Activated CD4-positive, alpha-beta T cell treated with anti-CD3 and anti-CD28 coated beads, Interleukin-2, amount 50 U/mL, for 1 hour (primary cell): ENCODE results near the gene RIPK4.
"Not testable (repeated sequence)": the region's sequence is repeated elsewhere in the genome, so short reads cannot be mapped to it uniquely, and the experiment has no call there.

Experiments
- DNase-seq: peaks from one replicate; pipeline ENCODE4 v3.0.0-alpha.2; 2020

RIPK4 gene

GRCh38 chr21:41794600-41794999, 27.7 kb upstream of the RIPK4 start:
- DNase-seq: no peak

GRCh38 chr21:41792711-41793110, 25.9 kb upstream of the RIPK4 start:
- no peak for DNase-seq

GRCh38 chr21:41786509-41786987, 19.7 kb upstream of the RIPK4 start:
- no peak for DNase-seq

GRCh38 chr21:41785262-41785661, 18.4 kb upstream of the RIPK4 start:
- DNase-seq: not testable (repeated sequence)

- DNase-seq: no peak
Measured at GRCh38 chr21:41784456-41785102, 17.7 kb upstream of the RIPK4 start.

- DNase-seq: no peak
Measured at GRCh38 chr21:41783476-41784180, 16.8 kb upstream of the RIPK4 start.

- no peak for DNase-seq
Measured at GRCh38 chr21:41781050-41781410, 14.2 kb upstream of the RIPK4 start.

GRCh38 chr21:41780337-41781049, 13.6 kb upstream of the RIPK4 start:
- DNase-seq: no peak

- no peak for DNase-seq
Measured at GRCh38 chr21:41779659-41780058, 12.8 kb upstream of the RIPK4 start.

GRCh38 chr21:41778930-41779600, 12.2 kb upstream of the RIPK4 start:
- no peak for DNase-seq

GRCh38 chr21:41777951-41778815, 11.3 kb upstream of the RIPK4 start:
- DNase-seq: no peak

GRCh38 chr21:41776778-41777177, 9.9 kb upstream of the RIPK4 start:
- DNase-seq: no peak

- DNase-seq: no peak
Measured at GRCh38 chr21:41775149-41775472, 8.3 kb upstream of the RIPK4 start.

GRCh38 chr21:41774467-41775148, 7.8 kb upstream of the RIPK4 start:
- DNase-seq: no peak

- no peak for DNase-seq
Measured at GRCh38 chr21:41772351-41773080, 5.7 kb upstream of the RIPK4 start.

GRCh38 chr21:41771625-41771945, 4.7 kb upstream of the RIPK4 start:
- no peak for DNase-seq

- no peak for DNase-seq
Measured at GRCh38 chr21:41770901-41771624, 4.2 kb upstream of the RIPK4 start.

GRCh38 chr21:41769933-41770332, 3.1 kb upstream of the RIPK4 start:
- no peak for DNase-seq

GRCh38 chr21:41769521-41769920, 2.7 kb upstream of the RIPK4 start:
- DNase-seq: no peak

GRCh38 chr21:41769111-41769510, 2.3 kb upstream of the RIPK4 start:
- DNase-seq: no peak
